ENCODE measurements around the gene BCAP31.

GRCh38 chrX:153770601-153771414 is 46.6 kb upstream of the BCAP31 start:
- TF ChIP-seq CTCF (IDR thresholded peaks at IDR 0.05) (no peak), POLR2AphosphoS5 (IDR thresholded peaks at IDR 0.05) (no peak)

All from gastroesophageal sphincter (tissue), 3 donors.